Esophagus muscularis mucosa (tissue), 2 donors: ENCODE results near the gene TNRC6C.

ENCODE experiments used
- POLR2A ChIP-seq: fragments of 450-650 bp; IDR thresholded peaks from one replicate; pipeline ENCODE4 v1.6.1; 2017; ENCODE audit warnings: antibody characterized with exemption, moderate library complexity, mild to moderate bottlenecking, low read depth
- POLR2AphosphoS5 ChIP-seq, 2 donors: sonication (generic); formaldehyde crosslinking; IDR thresholded peaks; one replicate each; pipeline ENCODE4 v1.6.1; 2017; ENCODE audit warnings: antibody characterized with exemption in 2 of 2

DNA sequence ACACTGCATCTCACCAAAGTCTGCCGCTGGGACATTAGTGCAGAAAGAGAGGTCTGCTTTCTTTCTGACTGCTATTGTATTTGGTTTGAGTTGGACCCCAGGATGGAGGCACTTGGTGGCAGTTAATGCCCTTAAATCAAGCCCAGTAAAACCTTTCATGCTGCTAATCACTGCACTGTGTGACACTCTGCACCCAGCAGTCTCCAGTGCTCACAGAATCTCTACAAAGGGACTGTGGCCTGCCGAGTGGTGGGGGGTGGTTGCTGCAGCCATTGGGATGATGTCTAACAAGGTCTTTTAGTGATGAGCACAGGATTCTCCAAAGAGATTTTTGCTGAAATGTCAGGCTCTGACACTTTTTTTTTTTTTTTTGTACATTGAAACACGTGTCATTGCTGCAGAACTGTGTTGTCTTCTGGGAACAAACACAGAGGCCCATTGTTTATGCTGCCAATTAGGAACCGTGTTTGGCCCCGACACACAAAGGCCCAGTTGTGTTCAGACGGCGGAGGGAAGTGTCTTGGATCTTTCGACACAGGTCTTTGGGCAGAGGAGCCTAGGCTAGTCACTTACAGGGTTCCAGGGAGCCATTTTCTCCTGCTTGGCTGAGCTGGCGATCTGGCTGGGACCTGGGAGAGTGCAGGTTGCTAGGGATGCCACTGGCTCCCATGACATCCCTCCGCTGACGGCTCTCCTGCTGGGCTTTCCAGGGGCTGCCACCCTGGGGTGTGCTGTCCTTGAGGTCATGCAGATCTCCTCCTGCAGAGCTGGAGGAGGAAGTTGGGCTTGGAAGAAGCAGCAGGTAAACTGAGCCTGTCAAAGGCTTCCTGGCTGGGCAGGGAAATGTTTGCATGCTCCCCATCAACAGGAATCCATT is 16.2 kb upstream of the TNRC6C start:
- no peak for TF ChIP-seq POLR2A
- no peak for TF ChIP-seq POLR2AphosphoS5 (IDR thresholded peaks at IDR 0.05)
